ENCODE measurements around the gene NBAS. TPM values are rescaled to one million over a fixed set of nuclear protein-coding genes. Genes with fewer than 3 reads are reported as not detected.
"Not testable (repeated sequence)": the region's sequence is repeated elsewhere in the genome, so short reads cannot be mapped to it uniquely, and the experiment has no call there.

The NBAS gene
- total RNA-seq, 1 donor from 2014 or later: 57.6 TPM

- Histone ChIP-seq H3K9me3 (ENCODE audit: insufficient read depth, low read depth, low read length) (no peaks in the 10 kb centered on the region), H3K79me2 (ENCODE audit: insufficient read depth, low read length) (peaks cover 4% of the 10 kb centered on the region), H3K27ac (ENCODE audit: low read depth, low read length) (no peak overlapping the region), H3K4me1 (ENCODE audit: insufficient read depth, low read length) (no peaks in the 10 kb centered on the region), H3K27me3 (ENCODE audit: insufficient read depth, low read length) (no peaks in the 10 kb centered on the region), H4K20me1 (ENCODE audit: insufficient read depth, low read length) (no peaks in the 10 kb centered on the region), H2AFZ (ENCODE audit: low read depth, low read length) (no peak overlapping the region), H3K4me2 (ENCODE audit: low read length) (no peak overlapping the region), H3K9ac (ENCODE audit: low read length) (no peak overlapping the region), H3K36me3 (ENCODE audit: insufficient read depth, low read length) (no peaks in the 10 kb centered on the region), H3K4me3 (ENCODE audit: insufficient read depth, low read depth, low read length) (no peak overlapping the region)
- no peaks in the 10 kb centered on the region for H3K36me3 Mint-ChIP-seq (ENCODE audit: low read depth, unreplicated experiment)
- DNase-seq (ENCODE audit: low read depth) (no peak), FAIRE-seq (no peak)
- peaks cover 7% of the 10 kb centered on the region for H3K4me1 Mint-ChIP-seq (ENCODE audit: low read depth, unreplicated experiment)
- TF ChIP-seq CTCF (IDR thresholded peaks at IDR 0.05; ENCODE audit: insufficient read depth, low read depth, low read length) (no peak), EZH2 (IDR thresholded peaks at IDR 0.05; ENCODE audit: insufficient read depth, low read length) (no peak)
- no peak overlapping the region for H3K27ac Mint-ChIP-seq (ENCODE audit: unreplicated experiment)
- peaks cover 6% of the 10 kb centered on the region for H3K9me3 Mint-ChIP-seq (ENCODE audit: unreplicated experiment)
- no peaks in the 10 kb centered on the region for H3K27me3 Mint-ChIP-seq (ENCODE audit: low read depth, unreplicated experiment)
- no peak overlapping the region for H3K4me3 Mint-ChIP-seq (ENCODE audit: unreplicated experiment)
These were observed 114.2 kb downstream of the NBAS start for GRCh38 chr2:15446961-15447360.

- no peaks in the 10 kb centered on the region for H3K27me3 ChIP-seq (ENCODE audit: insufficient read depth, low read length)
- Mint-ChIP-seq H3K36me3 (ENCODE audit: low read depth, unreplicated experiment) (no peaks in the 10 kb centered on the region), H3K4me3 (ENCODE audit: unreplicated experiment) (no peak overlapping the region), H3K27ac (ENCODE audit: unreplicated experiment) (no peak overlapping the region), H3K9me3 (ENCODE audit: unreplicated experiment) (peaks cover 6% of the 10 kb centered on the region), H3K4me1 (ENCODE audit: low read depth, unreplicated experiment) (peaks cover 7% of the 10 kb centered on the region), H3K27me3 (ENCODE audit: low read depth, unreplicated experiment) (no peaks in the 10 kb centered on the region)
- no peaks in the 10 kb centered on the region for H3K4me1 ChIP-seq (ENCODE audit: insufficient read depth, low read length)
- peaks cover 4% of the 10 kb centered on the region for H3K79me2 ChIP-seq (ENCODE audit: insufficient read depth, low read length)
- no peaks in the 10 kb centered on the region for H4K20me1 ChIP-seq (ENCODE audit: insufficient read depth, low read length)
- H3K9me3 ChIP-seq (ENCODE audit: insufficient read depth, low read depth, low read length): no peaks in the 10 kb centered on the region
- H3K4me2 ChIP-seq (ENCODE audit: low read length): no peak overlapping the region
- H2AFZ ChIP-seq (ENCODE audit: low read depth, low read length): no peak overlapping the region
- TF ChIP-seq CTCF (IDR thresholded peaks at IDR 0.05; ENCODE audit: insufficient read depth, low read depth, low read length): no peak
- no peak for TF ChIP-seq EZH2 (IDR thresholded peaks at IDR 0.05; ENCODE audit: insufficient read depth, low read length)
- H3K27ac ChIP-seq (ENCODE audit: low read depth, low read length): no peak overlapping the region
- H3K9ac ChIP-seq (ENCODE audit: low read length): no peak overlapping the region
- H3K36me3 ChIP-seq (ENCODE audit: insufficient read depth, low read length): no peaks in the 10 kb centered on the region
- no peak for DNase-seq (ENCODE audit: low read depth)
- FAIRE-seq: no peak
- no peak overlapping the region for H3K4me3 ChIP-seq (ENCODE audit: insufficient read depth, low read depth, low read length)
These were observed 115.1 kb downstream of the NBAS start for GRCh38 chr2:15445891-15446562.

- not testable (repeated sequence) for H3K27me3 Mint-ChIP-seq (ENCODE audit: low read depth, unreplicated experiment); H3K27ac Mint-ChIP-seq (ENCODE audit: unreplicated experiment); H3K9ac ChIP-seq (ENCODE audit: low read length); H3K9me3 ChIP-seq (ENCODE audit: insufficient read depth, low read depth, low read length); DNase-seq (ENCODE audit: low read depth); H3K9me3 Mint-ChIP-seq (ENCODE audit: unreplicated experiment); H2AFZ ChIP-seq (ENCODE audit: low read depth, low read length); H3K79me2 ChIP-seq (ENCODE audit: insufficient read depth, low read length); H3K36me3 ChIP-seq (ENCODE audit: insufficient read depth, low read length); H3K4me1 ChIP-seq (ENCODE audit: insufficient read depth, low read length); H3K27ac ChIP-seq (ENCODE audit: low read depth, low read length); H3K36me3 Mint-ChIP-seq (ENCODE audit: low read depth, unreplicated experiment); H3K4me2 ChIP-seq (ENCODE audit: low read length); H3K4me3 ChIP-seq (ENCODE audit: insufficient read depth, low read depth, low read length); H3K4me1 Mint-ChIP-seq (ENCODE audit: low read depth, unreplicated experiment); H3K4me3 Mint-ChIP-seq (ENCODE audit: unreplicated experiment); H3K27me3 ChIP-seq (ENCODE audit: insufficient read depth, low read length); FAIRE-seq
- peaks cover 11% of the 10 kb centered on the region for H4K20me1 ChIP-seq (ENCODE audit: insufficient read depth, low read length)
These were observed 121.2 kb downstream of the NBAS start for GRCh38 chr2:15439768-15440524.

GRCh38 chr2:15439366-15439765 is 121.8 kb downstream of the NBAS start:
- H3K9me3 Mint-ChIP-seq (ENCODE audit: unreplicated experiment); H3K27ac ChIP-seq (ENCODE audit: low read depth, low read length); H3K9me3 ChIP-seq (ENCODE audit: insufficient read depth, low read depth, low read length); DNase-seq (ENCODE audit: low read depth); FAIRE-seq; H3K27ac Mint-ChIP-seq (ENCODE audit: unreplicated experiment); H3K27me3 Mint-ChIP-seq (ENCODE audit: low read depth, unreplicated experiment); H3K4me3 Mint-ChIP-seq (ENCODE audit: unreplicated experiment); H3K27me3 ChIP-seq (ENCODE audit: insufficient read depth, low read length); H3K9ac ChIP-seq (ENCODE audit: low read length); H2AFZ ChIP-seq (ENCODE audit: low read depth, low read length); H3K4me1 ChIP-seq (ENCODE audit: insufficient read depth, low read length); H3K4me1 Mint-ChIP-seq (ENCODE audit: low read depth, unreplicated experiment); H3K36me3 ChIP-seq (ENCODE audit: insufficient read depth, low read length); H3K4me2 ChIP-seq (ENCODE audit: low read length); H3K4me3 ChIP-seq (ENCODE audit: insufficient read depth, low read depth, low read length); H3K36me3 Mint-ChIP-seq (ENCODE audit: low read depth, unreplicated experiment); H3K79me2 ChIP-seq (ENCODE audit: insufficient read depth, low read length): not testable (repeated sequence)
- peaks cover 11% of the 10 kb centered on the region for H4K20me1 ChIP-seq (ENCODE audit: insufficient read depth, low read length)

Measured in astrocyte (in vitro differentiated cells and primary cell).